Cardiac fibroblast (primary cell): ENCODE measurements around the gene ATAT1.

ENCODE experiments used
- DNase-seq, 2 donors: peaks; one replicate each; pipeline versions ENCODE4 v3.0.0 to v3.0.0-alpha.2; 2010; ENCODE audit warnings: low read depth in 2 of 2
- H3K4me3 ChIP-seq, 2 donors: replicated peaks in 1 of 2; 1 replicate in 1 of 2; 2 replicates in 1 of 2; pipeline ENCODE4 v1.5.1; 2011; ENCODE audit warnings: low read depth in 2 of 2, low read length in 2 of 2, mild to moderate bottlenecking in 2 of 2, moderate library complexity in 1 of 2
- TF ChIP-seq, protein P1 (sequence below): IDR thresholded peaks from one replicate; pipeline ENCODE4 v1.5.1; 2011; ENCODE audit warnings: low read depth, mild to moderate bottlenecking, low read length, inconsistent platforms

The ATAT1 gene

DNA sequence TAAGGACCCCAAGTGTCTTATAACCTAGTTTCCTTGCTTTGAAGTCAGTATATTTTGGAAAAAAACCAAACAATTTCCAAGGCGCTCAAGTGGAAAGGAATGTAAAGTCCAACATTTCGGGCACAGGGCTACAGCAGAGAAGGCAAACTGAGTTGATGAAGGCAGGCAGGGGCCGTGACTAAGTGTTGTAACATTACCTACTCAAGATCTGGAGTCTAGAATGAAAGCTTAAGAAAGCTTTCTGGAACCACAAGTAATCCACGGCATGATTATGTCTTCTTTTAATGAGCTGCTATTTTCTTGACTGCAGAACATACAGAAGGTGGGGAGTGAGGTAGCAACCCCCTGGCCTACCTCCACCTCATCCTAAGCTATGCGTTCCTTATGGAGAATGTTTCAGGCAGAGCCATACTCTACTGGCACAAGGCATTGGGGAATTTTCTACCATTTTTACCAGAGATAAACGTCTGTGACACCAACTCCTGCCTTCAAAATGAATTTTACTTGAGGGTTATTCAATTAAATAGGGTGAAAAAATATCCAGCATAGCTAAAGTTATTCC is 13.9 kb upstream of the ATAT1 start:
- H3K4me3 ChIP-seq, result no peak overlapping the region
- peak; percentile 51 to 62 for DNase-seq
- TF ChIP-seq, protein P1, sequence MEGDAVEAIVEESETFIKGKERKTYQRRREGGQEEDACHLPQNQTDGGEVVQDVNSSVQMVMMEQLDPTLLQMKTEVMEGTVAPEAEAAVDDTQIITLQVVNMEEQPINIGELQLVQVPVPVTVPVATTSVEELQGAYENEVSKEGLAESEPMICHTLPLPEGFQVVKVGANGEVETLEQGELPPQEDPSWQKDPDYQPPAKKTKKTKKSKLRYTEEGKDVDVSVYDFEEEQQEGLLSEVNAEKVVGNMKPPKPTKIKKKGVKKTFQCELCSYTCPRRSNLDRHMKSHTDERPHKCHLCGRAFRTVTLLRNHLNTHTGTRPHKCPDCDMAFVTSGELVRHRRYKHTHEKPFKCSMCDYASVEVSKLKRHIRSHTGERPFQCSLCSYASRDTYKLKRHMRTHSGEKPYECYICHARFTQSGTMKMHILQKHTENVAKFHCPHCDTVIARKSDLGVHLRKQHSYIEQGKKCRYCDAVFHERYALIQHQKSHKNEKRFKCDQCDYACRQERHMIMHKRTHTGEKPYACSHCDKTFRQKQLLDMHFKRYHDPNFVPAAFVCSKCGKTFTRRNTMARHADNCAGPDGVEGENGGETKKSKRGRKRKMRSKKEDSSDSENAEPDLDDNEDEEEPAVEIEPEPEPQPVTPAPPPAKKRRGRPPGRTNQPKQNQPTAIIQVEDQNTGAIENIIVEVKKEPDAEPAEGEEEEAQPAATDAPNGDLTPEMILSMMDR, result no peak

DNA sequence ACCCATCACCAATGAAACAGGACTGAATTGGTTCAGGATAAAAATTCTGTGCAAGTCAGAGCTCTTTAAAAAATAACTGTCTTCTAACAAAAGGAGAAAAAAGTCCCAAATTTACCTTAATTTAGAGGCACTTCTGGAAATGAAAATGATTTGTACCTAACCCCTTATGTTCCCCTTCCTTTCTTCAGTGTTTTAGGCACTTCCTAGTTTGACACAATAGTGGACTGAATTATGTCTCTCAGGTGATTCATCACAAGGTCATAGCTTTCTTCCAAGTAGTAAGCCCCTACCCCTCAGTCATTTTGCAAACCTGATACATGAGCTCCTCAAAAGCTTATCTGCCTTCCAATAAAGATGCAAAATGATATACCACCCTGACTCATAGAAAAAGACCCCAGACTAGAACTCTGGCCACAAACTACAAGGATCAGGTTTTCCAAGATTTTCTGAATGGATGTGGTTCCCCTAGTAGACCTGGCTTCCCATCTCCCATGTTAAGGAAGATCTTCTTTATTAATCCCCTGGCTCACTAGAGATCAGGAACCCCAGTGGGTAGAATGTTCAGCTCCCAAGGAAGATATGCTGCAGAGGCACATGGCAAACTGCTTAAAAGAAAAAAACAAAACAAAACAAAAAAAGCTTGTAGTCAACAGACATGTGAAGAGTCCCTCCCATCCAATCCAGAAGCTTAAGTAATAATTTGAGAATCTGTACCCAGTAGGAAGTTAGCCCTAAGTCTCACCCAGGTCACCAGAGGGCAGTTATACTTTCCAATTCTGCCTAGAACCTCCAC is 13.2 kb upstream of the ATAT1 start:
- TF ChIP-seq, protein P1, result no peak
- H3K4me3 ChIP-seq, result no peak overlapping the region
- peak in 1 of 2 donors; percentile 49 for DNase-seq

DNA sequence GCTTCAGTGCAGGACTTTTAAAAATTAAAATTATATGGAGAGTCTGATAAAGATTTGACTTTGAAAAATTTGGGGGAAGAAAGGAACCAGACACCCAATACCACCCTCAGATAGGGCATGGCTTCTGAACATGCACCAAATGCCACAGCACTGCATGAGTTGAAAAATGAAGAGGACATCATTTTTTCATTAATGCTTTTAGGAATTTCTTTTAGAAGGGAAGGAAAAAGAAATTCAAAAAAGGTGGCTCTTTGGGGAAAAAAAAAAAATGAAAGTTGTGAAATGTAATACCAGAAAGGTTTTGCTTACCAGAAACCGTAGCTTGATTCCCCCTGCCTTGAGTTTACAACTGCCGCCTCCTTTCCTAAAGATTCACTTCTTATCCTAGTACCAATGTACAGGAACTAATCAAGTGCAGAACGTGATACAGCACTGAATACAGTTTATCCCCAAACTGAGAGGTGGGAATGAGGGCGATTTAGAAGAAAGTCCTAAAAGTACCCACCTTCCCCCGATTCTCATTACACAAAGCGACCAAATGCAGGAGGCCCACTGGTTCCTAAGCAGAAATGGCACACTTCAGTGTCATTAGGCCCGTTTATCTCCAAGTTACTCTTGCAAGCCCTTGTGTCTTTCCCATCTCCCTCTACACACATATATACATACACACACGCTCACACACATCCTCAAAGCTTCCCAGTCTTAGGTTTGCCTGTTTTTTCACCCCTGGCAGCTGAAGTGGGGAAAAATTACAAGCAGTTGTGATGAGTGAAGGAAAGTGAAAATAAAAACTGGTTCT is 12.4 kb upstream of the ATAT1 start:
- H3K4me3 ChIP-seq, result peak overlapping the region; percentile 28 to 66
- no peak for DNase-seq
- TF ChIP-seq, protein P1, result no peak

DNA sequence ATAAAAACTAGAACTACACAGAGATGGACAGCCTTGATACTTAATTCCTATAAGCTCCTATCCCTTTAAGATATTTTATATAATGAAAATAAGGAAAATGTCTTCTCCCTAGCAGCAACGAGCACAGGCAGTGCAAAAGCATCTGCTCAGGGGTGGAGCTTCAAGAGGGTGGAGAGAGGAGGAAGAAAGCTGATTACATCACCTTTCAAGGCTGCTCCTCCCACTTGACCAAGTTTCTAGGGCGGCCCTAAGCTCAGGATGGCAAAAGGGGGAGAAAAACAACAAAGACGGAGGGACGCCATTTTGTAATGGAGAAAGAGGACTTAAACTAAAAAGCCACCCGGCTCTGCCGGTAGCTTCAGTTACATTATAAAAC is 11.8 kb upstream of the ATAT1 start:
- peak overlapping the region; percentile 66 to 79 for H3K4me3 ChIP-seq
- DNase-seq, result peak; percentile 99
- TF ChIP-seq, protein P1, result no peak

DNA sequence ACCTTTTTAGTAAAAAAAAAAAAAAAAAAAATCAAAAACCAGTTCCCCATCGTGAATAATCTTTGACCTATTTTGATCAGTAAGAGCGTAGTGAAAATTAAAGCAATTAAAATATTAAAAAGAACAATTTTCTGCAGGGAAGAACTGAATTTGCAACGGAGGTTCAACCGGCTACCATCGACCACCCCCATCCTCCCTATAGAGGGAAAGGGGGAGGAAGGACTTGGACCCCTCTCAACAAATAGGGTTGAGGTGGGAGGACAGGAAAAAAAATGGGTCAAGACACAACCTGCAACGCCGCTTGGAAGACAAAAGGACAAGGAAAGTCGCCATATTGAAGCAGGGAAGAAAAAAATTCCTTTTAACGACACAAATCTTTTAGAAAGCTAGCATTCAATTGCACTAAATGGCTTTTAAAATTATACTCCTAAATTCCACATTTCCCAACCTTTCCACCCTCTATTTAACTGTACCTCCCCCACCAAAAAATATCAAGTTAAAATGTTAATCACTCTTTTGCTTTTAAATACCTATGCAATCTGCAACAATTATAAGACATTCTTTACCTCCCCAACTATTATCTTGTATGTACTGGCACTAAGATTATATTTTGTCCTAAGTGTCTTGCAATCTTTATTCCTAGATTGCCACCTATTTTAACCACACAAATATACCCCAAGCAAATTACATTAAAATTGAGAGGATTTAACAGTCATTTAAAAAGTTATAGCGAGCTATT is 11.3 kb upstream of the ATAT1 start:
- TF ChIP-seq, protein P1, result no peak

More for the DNA sequence above, 11.3 kb upstream of the ATAT1 start:
- H3K4me3 ChIP-seq, result peak overlapping the region; percentile 66 to 79
- peak; percentile 88 to 96 for DNase-seq
